H1 (cell line): ENCODE results near the gene CDKN3. TPM values are rescaled to one million over a fixed set of nuclear protein-coding genes. Genes with fewer than 3 reads are reported as not detected.

Source experiments
- CTCF ChIA-PET: fragments of 300-600 bp; sonication (Branson Sonifier 250); formaldehyde crosslinking; loops from one replicate; lab custom pipeline; 2021; ENCODE audit not compliant: partially characterized antibody; lab: Charles Lee
- POLR2A ChIA-PET: fragments of 300-600 bp; sonication (Branson Sonifier 250); formaldehyde crosslinking; loops from one replicate; lab custom pipeline; 2021; ENCODE audit warnings: inconsistent platforms; ENCODE audit not compliant: partially characterized antibody; lab: Charles Lee
- DNase-seq, 2 experiments: peaks; one replicate each; pipeline versions ENCODE4 v3.0.0 to v3.0.0-alpha.2; 2010 to 2022; ENCODE audit warnings: low spot score in 2 of 2, low read depth in 1 of 2, mixed read lengths in 1 of 2
- FAIRE-seq: peaks from 2 replicates; lab custom pipeline; 2011; peaks lifted over from hg19 to GRCh38; lab: Jason Lieb, UNC
- H2AFZ ChIP-seq: 2 replicates; pipeline ENCODE4 v1.8.1; 2012; ENCODE audit warnings: low read length, inconsistent platforms
- H2AK5ac ChIP-seq: 2 replicates; pipeline ENCODE4 v1.6.1; 2013; ENCODE audit warnings: low read depth, low read length
- H2BK120ac ChIP-seq: replicated peaks from 2 replicates; pipeline ENCODE3; 2013; ENCODE audit warnings: low read depth, low read length, inconsistent platforms
- H2BK12ac ChIP-seq: 2 replicates; pipeline ENCODE4 v1.6.1; 2013; ENCODE audit warnings: low read depth, low read length
- H2BK15ac ChIP-seq: 2 replicates; pipeline ENCODE4 v1.6.1; 2013; ENCODE audit warnings: low read length
- H2BK20ac ChIP-seq: 2 replicates; pipeline ENCODE4 v1.6.1; 2013; ENCODE audit warnings: low read length
- H2BK5ac ChIP-seq: 2 replicates; pipeline ENCODE4 v1.6.1; 2013; ENCODE audit warnings: low read depth, low read length
- H3K14ac ChIP-seq: 2 replicates; pipeline ENCODE4 v1.6.1; 2013; ENCODE audit warnings: inconsistent platforms; ENCODE audit not compliant: insufficient read length
- H3K18ac ChIP-seq: 2 replicates; pipeline ENCODE4 v1.6.1; 2013; ENCODE audit warnings: low read length; ENCODE audit errors: extremely low read depth
- H3K23ac ChIP-seq: 2 replicates; pipeline ENCODE4 v1.6.1; 2013; ENCODE audit warnings: inconsistent platforms; ENCODE audit not compliant: insufficient read length
- H3K23me2 ChIP-seq: 2 replicates; pipeline ENCODE4 v1.6.1; 2013; ENCODE audit warnings: low read depth, low read length
- H3K27ac ChIP-seq: 2 replicates; pipeline ENCODE4 v1.6.1; 2011; ENCODE audit warnings: low read depth, low read length, inconsistent platforms
- H3K27me3 ChIP-seq, 4 experiments: replicated peaks in 1 of 4; 1 replicate in 1 of 4; 2 replicates in 3 of 4; pipeline versions ENCODE4 v1.6.1 to v1.8.1; 2011 to 2013; ENCODE audit warnings: low read length in 3 of 4, mild to moderate bottlenecking in 3 of 4, inconsistent platforms in 2 of 4, mixed read lengths in 2 of 4, moderate library complexity in 1 of 4; ENCODE audit not compliant: control insufficient read depth in 3 of 4, insufficient read depth in 3 of 4; ENCODE audit errors: extremely low read depth in 1 of 4
- H3K36me3 ChIP-seq, 4 experiments: 2 replicates each; pipeline versions ENCODE4 v1.6.1 to v1.8.1; 2011 to 2013; ENCODE audit warnings: mild to moderate bottlenecking in 4 of 4, low read length in 3 of 4, moderate library complexity in 2 of 4, control low read depth in 1 of 4, inconsistent platforms in 1 of 4; ENCODE audit not compliant: insufficient read depth in 4 of 4, control insufficient read depth in 2 of 4
- H3K4ac ChIP-seq: replicated peaks from 2 replicates; pipeline ENCODE3; 2013; ENCODE audit warnings: low read length, low read depth, mixed read lengths, inconsistent platforms; ENCODE audit not compliant: insufficient read length
- H3K4me1 ChIP-seq, 4 experiments: replicated peaks in 1 of 4; 1 replicate in 1 of 4; 2 replicates in 3 of 4; pipeline versions ENCODE4 v1.6.1 to v1.8.1; 2011 to 2013; ENCODE audit warnings: low read length in 3 of 4, inconsistent platforms in 2 of 4, mixed read lengths in 1 of 4; ENCODE audit not compliant: insufficient read depth in 4 of 4, control insufficient read depth in 3 of 4
- H3K4me2 ChIP-seq, 2 experiments: 2 replicates each; pipeline versions ENCODE4 v1.6.1 to v1.8.1; 2011 to 2013; ENCODE audit warnings: low read depth in 2 of 2, low read length in 2 of 2, control low read depth in 1 of 2, inconsistent platforms in 1 of 2, mild to moderate bottlenecking in 1 of 2; ENCODE audit not compliant: insufficient read depth in 1 of 2
- H3K4me3 ChIP-seq, 4 experiments: fragments of 200-600, 300-600 bp in 1 of 4; sonication (generic), shearing (Covaris generic), sonication (Bioruptor Twin) in 1 of 4; 2 replicates each; pipeline versions ENCODE4 v1.5.1 to v1.8.1; 2011 to 2016; ENCODE audit warnings: low read length in 4 of 4, low read depth in 3 of 4, control low read depth in 2 of 4, inconsistent platforms in 2 of 4, mild to moderate bottlenecking in 2 of 4, mixed read lengths in 1 of 4, moderate library complexity in 1 of 4; ENCODE audit not compliant: insufficient read depth in 2 of 4; ENCODE audit errors: extremely low read depth in 1 of 4
- H3K56ac ChIP-seq: replicated peaks from 2 replicates; pipeline ENCODE3; 2013; ENCODE audit warnings: low read depth, mild to moderate bottlenecking, mixed read lengths, low read length, inconsistent platforms; ENCODE audit not compliant: insufficient read length
- H3K79me1 ChIP-seq: 2 replicates; pipeline ENCODE4 v1.6.1; 2013; ENCODE audit warnings: low read depth, low read length, control low read depth
- H3K79me2 ChIP-seq, 2 experiments: 2 replicates each; pipeline versions ENCODE4 v1.6.1 to v1.8.1; 2012 to 2013; ENCODE audit warnings: low read length in 2 of 2, mild to moderate bottlenecking in 2 of 2, inconsistent platforms in 1 of 2; ENCODE audit not compliant: insufficient read depth in 2 of 2, control insufficient read depth in 1 of 2
- H3K9ac ChIP-seq, 4 experiments: replicated peaks in 1 of 4; 1 replicate in 1 of 4; 2 replicates in 3 of 4; pipeline versions ENCODE4 v1.6.1 to v1.8.1; 2011 to 2013; ENCODE audit warnings: low read depth in 3 of 4, low read length in 3 of 4, control low read depth in 2 of 4, mild to moderate bottlenecking in 2 of 4, moderate library complexity in 2 of 4, inconsistent platforms in 1 of 4; ENCODE audit errors: extremely low read depth in 1 of 4
- H3K9me3 ChIP-seq, 2 experiments: 2 replicates each; pipeline versions ENCODE4 v1.6.1 to v1.8.1; 2012 to 2013; ENCODE audit warnings: mild to moderate bottlenecking in 2 of 2, moderate library complexity in 2 of 2, control low read depth in 1 of 2, inconsistent platforms in 1 of 2, low read depth in 1 of 2, low read length in 1 of 2, mixed read lengths in 1 of 2; ENCODE audit not compliant: insufficient read depth in 2 of 2
- H4K20me1 ChIP-seq, 2 experiments: replicated peaks in 1 of 2; 2 replicates each; pipeline versions ENCODE3 to v1.8.1; 2011 to 2013; ENCODE audit warnings: inconsistent platforms in 2 of 2, low read length in 2 of 2, mild to moderate bottlenecking in 1 of 2; ENCODE audit not compliant: insufficient read depth in 2 of 2, control insufficient read depth in 1 of 2
- H4K5ac ChIP-seq: 2 replicates; pipeline ENCODE4 v1.6.1; 2013; ENCODE audit warnings: low read length, low read depth, mixed read lengths, inconsistent platforms; ENCODE audit not compliant: insufficient read length
- H4K8ac ChIP-seq: 2 replicates; pipeline ENCODE4 v1.8.0; 2013; ENCODE audit warnings: mild to moderate bottlenecking, moderate library complexity, low read length, inconsistent platforms; ENCODE audit not compliant: insufficient read depth; ENCODE audit errors: extremely low read depth
- H4K91ac ChIP-seq: replicated peaks from 2 replicates; pipeline ENCODE3; 2013; ENCODE audit warnings: low read length, mixed read lengths, inconsistent platforms; ENCODE audit not compliant: insufficient read length
- BRCA1 ChIP-seq: IDR thresholded peaks from 2 replicates; pipeline ENCODE4 v1.6.1; 2012; ENCODE audit warnings: low read depth, low read length, improper control_type of control experiment
- KDM1A ChIP-seq: fragments of 200-600, 300-600 bp; sonication (generic); IDR thresholded peaks from 2 replicates; pipeline ENCODE4 v1.7.1; 2016; ENCODE audit warnings: mild to moderate bottlenecking, low read length, borderline replicate concordance
- SP2 ChIP-seq: IDR thresholded peaks from 2 replicates; pipeline ENCODE4 v1.6.1; 2012; ENCODE audit warnings: mild to moderate bottlenecking, low read length, inconsistent platforms
- polyA plus RNA-seq, 7 experiments: library from polyadenylated mRNA; depleted of rRNA in 3 of 7; stranded (reverse) in 5 of 7; unstranded in 2 of 7; fragments of >200 nt in 5 of 7; fragments of 200-250 nt in 2 of 7; gene quantifications; 1 replicate in 5 of 7; 2 replicates in 1 of 7; 4 replicates in 1 of 7; pipeline versions ENCODE4 v1.2.1 to v1.2.3, GENCODE V29; 2011 to 2013; ENCODE audit warnings: missing spikeins in 2 of 7, mixed read lengths in 2 of 7
- total RNA-seq: library from RNA; stranded (reverse); fragmentation: NEBNext Ultra II Directional; extraction: Animal tissue kit (Norgen Biotek cat#: 25700); gene quantifications from 2 replicates; pipeline ENCODE4 v1.2.1, GENCODE V29; 2021

Gene CDKN3
- total and polyA plus RNA-seq, 2 of the 8 experiments (the other 6 are each of a cell fraction or from before 2014, with no cell fraction given) = 43.5 to 48.3 TPM

DNA sequence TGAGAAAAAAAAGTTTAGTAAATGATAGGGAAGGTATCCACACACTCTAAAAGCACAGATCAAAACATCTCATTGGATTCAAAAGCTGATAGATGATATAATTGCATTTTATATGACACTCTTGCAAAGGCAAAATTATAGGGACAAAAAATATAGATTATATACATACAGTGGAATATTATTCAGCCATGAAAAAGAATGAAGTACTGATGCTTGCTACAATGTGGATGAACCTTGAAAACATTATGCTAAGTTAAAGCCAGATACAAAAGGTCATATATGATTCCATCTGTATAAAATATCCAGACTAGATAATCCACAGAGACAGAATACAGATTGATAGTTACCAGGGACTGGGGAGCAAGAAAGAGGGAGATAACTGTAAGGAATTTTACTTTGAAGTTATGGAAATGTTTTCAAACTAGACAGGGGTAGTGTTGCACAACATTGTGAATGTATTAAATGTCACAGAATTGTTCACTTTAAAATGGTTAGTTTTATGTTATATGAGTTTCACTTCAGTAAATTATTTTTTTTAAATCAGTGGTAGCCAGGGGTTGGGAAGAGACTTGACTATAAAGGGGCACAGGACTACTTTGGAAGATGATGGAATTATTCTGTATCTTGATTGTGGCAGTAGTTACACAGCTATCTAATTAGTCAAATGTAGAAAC, 41.7 kb upstream of the CDKN3 start:
- TF ChIP-seq SP2 (no peak), KDM1A (0 out of 2 replicates have a peak, but pooled peaks have one; percentile 29), BRCA1 (no peak)
- Histone ChIP-seq H3K14ac (no peak overlapping the region), H2BK120ac (no peak overlapping the region), H3K27me3 (no peaks in the 10 kb centered on the region), H3K79me1 (no peaks in the 10 kb centered on the region), H4K91ac (no peak overlapping the region), H3K79me2 (no peaks in the 10 kb centered on the region), H3K23ac (no peak overlapping the region), H3K23me2 (no peaks in the 10 kb centered on the region), H2BK20ac (no peak overlapping the region), H3K4me3 (no peak overlapping the region), H3K27ac (no peak overlapping the region), H3K9ac (no peak overlapping the region), H4K8ac (no peak overlapping the region), H3K9me3 (no peaks in the 10 kb centered on the region), H3K18ac (no peak overlapping the region), H3K4me1 (peaks cover 0 to 12% (median 6%) of the 10 kb centered on the region in 4 experiments; a peak in 4 of 7 replicates), H3K56ac (no peak overlapping the region), H3K4ac (no peak overlapping the region), H2BK15ac (no peak overlapping the region), H3K4me2 (no peak overlapping the region), H4K20me1 (no peaks in the 10 kb centered on the region), H3K36me3 (no peaks in the 10 kb centered on the region), H2BK12ac (no peak overlapping the region), H2AK5ac (no peak overlapping the region), H4K5ac (no peak overlapping the region), H2BK5ac (no peak overlapping the region), H2AFZ (no peak overlapping the region)
- CTCF ChIA-PET = interaction anchor here (1.8 kb wide), 1 partner anchor 12 kb away, joined by 6 read pairs; no protein-coding TSS in a partner anchor
- FAIRE-seq (no peak), DNase-seq (no peak)
- POLR2A ChIA-PET = no interaction called here
